HepG2 (cell line): ENCODE data around the gene SLC19A1. TPM values are rescaled to one million over a fixed set of nuclear protein-coding genes. Genes with fewer than 3 reads are reported as not detected.

Source experiments
- MTA1 ChIP-seq: sonication (generic); formaldehyde crosslinking; IDR thresholded peaks from 2 replicates; pipeline ENCODE4 v1.4.0; 2020; ENCODE audit warnings: missing genetic modification reagents, mild to moderate bottlenecking, borderline replicate concordance
- SMARCC2 ChIP-seq: fragments of 450-650 bp; IDR thresholded peaks from 2 replicates; pipeline ENCODE4 v1.6.1; 2017; ENCODE audit warnings: antibody characterized with exemption, mild to moderate bottlenecking
- SP5 ChIP-seq: IDR thresholded peaks from 2 replicates; pipeline ENCODE4 v1.6.1; 2016; ENCODE audit warnings: low read depth, borderline replicate concordance
- TSC22D2 ChIP-seq: sonication (generic); formaldehyde crosslinking; IDR thresholded peaks from 2 replicates; pipeline ENCODE4 v1.5.1; 2020; ENCODE audit warnings: missing genetic modification reagents, mild to moderate bottlenecking, borderline replicate concordance
- ZBTB7B ChIP-seq: sonication (generic); formaldehyde crosslinking; IDR thresholded peaks from 2 replicates; pipeline ENCODE4 v1.4.0; 2020; ENCODE audit warnings: missing genetic modification reagents
- ZMYM3 ChIP-seq: sonication (generic); formaldehyde crosslinking; IDR thresholded peaks from 2 replicates; pipeline ENCODE4 v1.5.1; 2020; ENCODE audit warnings: mild to moderate bottlenecking, missing genetic modification reagents
- ZMYM4 ChIP-seq: sonication (generic); formaldehyde crosslinking; IDR thresholded peaks from 2 replicates; pipeline ENCODE4 v1.8.1; 2023; ENCODE audit warnings: mild to moderate bottlenecking, missing genetic modification reagents
- ZNF292 ChIP-seq: sonication (generic); formaldehyde crosslinking; IDR thresholded peaks from 2 replicates; pipeline ENCODE4 v1.8.1; 2022; ENCODE audit warnings: mild to moderate bottlenecking, low read depth, missing genetic modification reagents, borderline replicate concordance
- ZNF383 ChIP-seq: sonication (generic); formaldehyde crosslinking; IDR thresholded peaks from 2 replicates; pipeline ENCODE4 v1.4.0; 2020; ENCODE audit warnings: missing genetic modification reagents, mild to moderate bottlenecking, borderline replicate concordance
- ZNF891 ChIP-seq: sonication (generic); formaldehyde crosslinking; IDR thresholded peaks from 2 replicates; pipeline ENCODE4 v1.5.0; 2020; ENCODE audit warnings: mild to moderate bottlenecking, missing genetic modification reagents
- polyA plus RNA-seq, 8 experiments: library from polyadenylated mRNA; depleted of rRNA in 3 of 8; stranded (reverse) in 7 of 8; unstranded in 1 of 8; fragments of >200 nt; fragmentation: Illumina TruSeq in 4 of 8; extraction: Trizol in 4 of 8; gene quantifications; 2 replicates each; pipeline versions ENCODE4 v1.2.1 to v1.2.3, GENCODE V29; 2011 to 2016; ENCODE audit warnings: low read depth in 4 of 8, missing spikeins in 1 of 8, mixed read lengths in 1 of 8; ENCODE audit not compliant: insufficient read depth in 1 of 8
- total RNA-seq, 5 experiments: library from RNA; depleted of rRNA; stranded (reverse); fragments of >200 nt; fragmentation: Illumina TruSeq; extraction: Trizol; gene quantifications; 2 replicates each; pipeline ENCODE4 v1.2.3, GENCODE V29; 2016; ENCODE audit warnings: low read depth in 1 of 5
- TF ChIP-seq, protein P1 (sequence below): sonication (generic); IDR thresholded peaks from 2 replicates; pipeline ENCODE4 v1.6.1; 2016; ENCODE audit warnings: low read depth, borderline replicate concordance
- TF ChIP-seq, protein P2 (sequence below): IDR thresholded peaks from 2 replicates; pipeline ENCODE4 v1.6.1; 2018; ENCODE audit warnings: missing genetic modification reagents, mild to moderate bottlenecking, missing compliant biosample characterization
- TF ChIP-seq, protein P3 (sequence below): sonication (generic); formaldehyde crosslinking; IDR thresholded peaks from 2 replicates; pipeline ENCODE4 v1.4.0; 2020; ENCODE audit warnings: mild to moderate bottlenecking, missing genetic modification reagents
- TF ChIP-seq, protein P4 (sequence below): sonication (generic); formaldehyde crosslinking; IDR thresholded peaks from 2 replicates; pipeline ENCODE4 v1.4.0; 2020; ENCODE audit warnings: missing genetic modification reagents

SLC19A1 gene
- total and polyA plus RNA-seq, 2 of the 13 experiments (the other 11 are each of a cell fraction or from before 2014, with no cell fraction given) = 21.8 to 23.0 TPM

DNA sequence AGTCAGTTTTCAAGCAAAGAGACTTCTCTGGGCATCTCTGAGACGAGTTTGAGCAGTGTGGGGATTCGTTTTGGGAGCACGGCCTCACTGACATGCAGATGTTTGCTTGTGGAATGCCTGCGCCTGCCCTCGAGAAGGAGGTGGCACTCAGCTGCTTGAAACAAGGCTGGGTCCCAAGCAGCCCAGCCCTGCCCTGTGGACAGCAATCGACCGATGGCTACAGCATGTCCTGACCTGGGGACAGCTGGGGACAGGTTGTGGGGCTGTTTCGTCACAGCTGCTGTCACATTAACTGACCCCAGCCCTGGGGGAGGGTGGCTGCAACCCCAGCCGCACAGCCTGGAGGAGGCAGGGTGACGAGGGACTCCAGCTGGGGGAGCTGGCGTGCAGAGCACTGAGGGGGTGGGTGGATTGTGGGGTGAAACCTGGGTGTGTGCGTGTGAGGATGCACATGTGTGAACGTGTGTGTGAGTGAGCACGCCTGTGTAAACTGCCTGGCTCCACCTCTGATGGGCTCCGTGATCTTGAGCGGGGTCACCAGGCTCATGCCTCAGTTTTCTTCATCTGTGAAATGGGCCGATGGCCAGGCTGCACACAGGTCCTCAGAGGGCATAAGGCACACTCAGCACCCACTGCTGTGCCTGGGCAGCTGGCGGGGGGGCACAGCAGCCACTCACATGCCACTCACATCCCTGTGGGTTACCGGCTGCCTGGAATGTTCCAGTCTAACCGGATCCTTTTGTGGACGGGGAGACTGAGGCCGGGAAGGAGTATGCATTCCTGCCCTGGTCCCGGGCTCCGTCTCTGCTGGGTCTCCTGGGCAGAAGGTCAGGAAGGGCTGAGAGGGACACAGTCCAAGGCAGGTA, 87.9 kb downstream of the SLC19A1 start (continued):
- TF ChIP-seq, protein P1, sequence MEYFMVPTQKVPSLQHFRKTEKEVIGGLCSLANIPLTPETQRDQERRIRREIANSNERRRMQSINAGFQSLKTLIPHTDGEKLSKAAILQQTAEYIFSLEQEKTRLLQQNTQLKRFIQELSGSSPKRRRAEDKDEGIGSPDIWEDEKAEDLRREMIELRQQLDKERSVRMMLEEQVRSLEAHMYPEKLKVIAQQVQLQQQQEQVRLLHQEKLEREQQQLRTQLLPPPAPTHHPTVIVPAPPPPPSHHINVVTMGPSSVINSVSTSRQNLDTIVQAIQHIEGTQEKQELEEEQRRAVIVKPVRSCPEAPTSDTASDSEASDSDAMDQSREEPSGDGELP = peak; percentile 43; the same call in 1 of the 2 replicates
- no peak for TF ChIP-seq ZNF383
- no peak for TF ChIP-seq TSC22D2 (CRISPR knock-in tag)
- TF ChIP-seq, protein P2, sequence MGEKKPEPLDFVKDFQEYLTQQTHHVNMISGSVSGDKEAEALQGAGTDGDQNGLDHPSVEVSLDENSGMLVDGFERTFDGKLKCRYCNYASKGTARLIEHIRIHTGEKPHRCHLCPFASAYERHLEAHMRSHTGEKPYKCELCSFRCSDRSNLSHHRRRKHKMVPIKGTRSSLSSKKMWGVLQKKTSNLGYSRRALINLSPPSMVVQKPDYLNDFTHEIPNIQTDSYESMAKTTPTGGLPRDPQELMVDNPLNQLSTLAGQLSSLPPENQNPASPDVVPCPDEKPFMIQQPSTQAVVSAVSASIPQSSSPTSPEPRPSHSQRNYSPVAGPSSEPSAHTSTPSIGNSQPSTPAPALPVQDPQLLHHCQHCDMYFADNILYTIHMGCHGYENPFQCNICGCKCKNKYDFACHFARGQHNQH (CRISPR knock-in tag) = no peak
- TF ChIP-seq ZNF891 (CRISPR knock-in tag) = no peak
- TF ChIP-seq ZMYM4 = no peak
- TF ChIP-seq SP5 = no peak
- TF ChIP-seq, protein P3, sequence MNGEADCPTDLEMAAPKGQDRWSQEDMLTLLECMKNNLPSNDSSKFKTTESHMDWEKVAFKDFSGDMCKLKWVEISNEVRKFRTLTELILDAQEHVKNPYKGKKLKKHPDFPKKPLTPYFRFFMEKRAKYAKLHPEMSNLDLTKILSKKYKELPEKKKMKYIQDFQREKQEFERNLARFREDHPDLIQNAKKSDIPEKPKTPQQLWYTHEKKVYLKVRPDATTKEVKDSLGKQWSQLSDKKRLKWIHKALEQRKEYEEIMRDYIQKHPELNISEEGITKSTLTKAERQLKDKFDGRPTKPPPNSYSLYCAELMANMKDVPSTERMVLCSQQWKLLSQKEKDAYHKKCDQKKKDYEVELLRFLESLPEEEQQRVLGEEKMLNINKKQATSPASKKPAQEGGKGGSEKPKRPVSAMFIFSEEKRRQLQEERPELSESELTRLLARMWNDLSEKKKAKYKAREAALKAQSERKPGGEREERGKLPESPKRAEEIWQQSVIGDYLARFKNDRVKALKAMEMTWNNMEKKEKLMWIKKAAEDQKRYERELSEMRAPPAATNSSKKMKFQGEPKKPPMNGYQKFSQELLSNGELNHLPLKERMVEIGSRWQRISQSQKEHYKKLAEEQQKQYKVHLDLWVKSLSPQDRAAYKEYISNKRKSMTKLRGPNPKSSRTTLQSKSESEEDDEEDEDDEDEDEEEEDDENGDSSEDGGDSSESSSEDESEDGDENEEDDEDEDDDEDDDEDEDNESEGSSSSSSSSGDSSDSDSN (CRISPR knock-in tag) = no peak
- TF ChIP-seq MTA1 (CRISPR knock-in tag) = 0 out of 2 replicates have a peak, but pooled peaks have one; percentile 5
- TF ChIP-seq ZNF292 (CRISPR knock-in tag) = peak; percentile 31; the same call in 1 of the 2 replicates
- peak; percentile 91 for TF ChIP-seq ZMYM3 (CRISPR knock-in tag)
- TF ChIP-seq SMARCC2 = no peak
- TF ChIP-seq ZBTB7B (CRISPR knock-in tag) = no peak
- TF ChIP-seq, protein P4, sequence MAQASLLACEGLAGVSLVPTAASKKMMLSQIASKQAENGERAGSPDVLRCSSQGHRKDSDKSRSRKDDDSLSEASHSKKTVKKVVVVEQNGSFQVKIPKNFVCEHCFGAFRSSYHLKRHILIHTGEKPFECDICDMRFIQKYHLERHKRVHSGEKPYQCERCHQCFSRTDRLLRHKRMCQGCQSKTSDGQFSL = 0 out of 2 replicates have a peak, but pooled peaks have one; percentile 50
